Measurements from ENCODE around the gene SMAGP. TPM values are rescaled to one million over a fixed set of nuclear protein-coding genes. Genes with fewer than 3 reads are reported as not detected.

The SMAGP gene
- total and polyA plus RNA-seq, 2 of the 4 experiments (the other 2 are of a cell fraction) = 12.2 to 42.7 TPM

DNA sequence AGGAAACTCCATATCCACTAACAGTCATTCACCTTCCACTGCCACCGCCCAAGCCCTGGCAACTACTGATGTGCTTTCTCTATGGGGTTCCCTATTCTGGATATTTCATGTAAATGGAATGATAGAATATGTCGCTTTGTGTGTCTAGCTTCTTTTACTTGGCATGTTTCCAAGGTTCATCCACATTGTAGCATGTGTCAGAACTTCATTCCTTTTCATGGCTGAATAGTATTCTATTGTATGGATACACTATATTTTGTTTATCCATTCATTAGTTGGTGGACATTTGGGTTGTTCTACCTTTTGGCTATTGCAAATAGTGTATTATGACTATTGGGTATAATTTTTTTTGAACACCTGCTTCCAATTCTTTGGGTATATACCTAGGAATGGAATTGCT lies 61.0 kb downstream of the SMAGP start:
- no peak for ATAC-seq (ENCODE audit: low read depth)
- Histone ChIP-seq H4K20me1 (ENCODE audit: insufficient read depth, low read length) (no peaks in the 10 kb centered on the region), H3K9me3 (ENCODE audit: control insufficient read depth, insufficient read depth, low read length) (peaks cover 4% of the 10 kb centered on the region; the same call in 1 of the 2 replicates), H3K4me2 (ENCODE audit: low read depth, low read length) (no peak overlapping the region), H3K79me1 (ENCODE audit: low read depth in 1 of 2, low read length in 2 of 2) (peaks cover 0 to 9% of the 10 kb centered on the region in 2 experiments; a peak in 2 of 4 replicates), H4K5ac (ENCODE audit: low read depth, low read length) (no peak overlapping the region), H2AK5ac (ENCODE audit: low read depth, low read length) (no peak overlapping the region), H4K8ac (ENCODE audit: low read depth in 2 of 2, low read length in 2 of 2) (no peak overlapping the region), H3K36me3 (ENCODE audit: control insufficient read depth, insufficient read depth, low read length) (peaks cover 8% of the 10 kb centered on the region), H2AFZ (replicated peaks; ENCODE audit: low read length, poor library complexity) (no peak overlapping the region), H3K4me1 (ENCODE audit: control insufficient read depth, insufficient read depth, low read length) (no peaks in the 10 kb centered on the region; the same call in 1 of the 2 replicates), H3K4me3 (ENCODE audit: insufficient read depth, low read depth, low read length) (no peak overlapping the region), H3K9me1 (ENCODE audit: insufficient read depth, low read length) (peaks cover 2% of the 10 kb centered on the region; the same call in 1 of the 2 replicates), H2AK9ac (replicated peaks; ENCODE audit: low read depth, low read length, poor library complexity) (no peak overlapping the region), H3K18ac (ENCODE audit: low read depth, low read length) (no peak overlapping the region), H3K27ac (ENCODE audit: insufficient read depth, low read length) (no peak overlapping the region), H2BK20ac (ENCODE audit: low read depth, low read length) (no peak overlapping the region), H2BK5ac (ENCODE audit: low read depth, low read length, poor library complexity, severe bottlenecking) (no peak overlapping the region), H4K91ac (ENCODE audit: insufficient read depth, low read depth, low read length) (no peak overlapping the region), H3K9ac (ENCODE audit: low read depth, low read length) (no peak overlapping the region), H2BK120ac (ENCODE audit: low read depth, low read length) (no peak overlapping the region), H3K27me3 (ENCODE audit: control insufficient read depth, insufficient read depth, low read length) (no peaks in the 10 kb centered on the region), H3K4ac (ENCODE audit: low read depth, low read length) (no peak overlapping the region), H3K56ac (ENCODE audit: extremely low read depth, insufficient read depth, low read length) (no peak overlapping the region), H3K14ac (replicated peaks; ENCODE audit: low read depth, low read length) (no peak overlapping the region), H3K23ac (ENCODE audit: low read depth, low read length) (no peak overlapping the region), H2BK15ac (ENCODE audit: low read depth, low read length) (no peak overlapping the region)
- in situ Hi-C loops (cut with MboI; ENCODE audit: low sequenced_read_pairs) (no loop called here), intact Hi-C loops (cut with micrococcal nuclease) (no loop called here), dilution Hi-C loops (cut with HindIII; ENCODE audit: low sequenced_read_pairs, unreplicated experiment) (no loop called here)
- no peak for TF ChIP-seq RAD21 (IDR thresholded peaks at IDR 0.05; ENCODE audit: low read length)
- TF ChIP-seq MAZ (IDR thresholded peaks at IDR 0.05; ENCODE audit: borderline replicate concordance, low read depth, low read length) = no peak
- no peak for TF ChIP-seq ELK1 (IDR thresholded peaks at IDR 0.05; ENCODE audit: borderline replicate concordance, low read depth, low read length)
- no peak for TF ChIP-seq FOS (IDR thresholded peaks at IDR 0.05; ENCODE audit: low read depth, low read length)
- no peak for TF ChIP-seq BHLHE40 (IDR thresholded peaks at IDR 0.05; ENCODE audit: low read depth, low read length)
- no peak for TF ChIP-seq USF2 (IDR thresholded peaks at IDR 0.05; ENCODE audit: low read depth, low read length)
- no peak for TF ChIP-seq NFE2L2 (IDR thresholded peaks at IDR 0.05; ENCODE audit: low read depth, low read length)
- TF ChIP-seq RFX5 (IDR thresholded peaks at IDR 0.05; ENCODE audit: low read depth, low read length) = no peak
- TF ChIP-seq CTCF (conservative IDR thresholded peaks at IDR 0.05; ENCODE audit: low read depth, low read length) = no peak
- no peak for TF ChIP-seq MAFK (IDR thresholded peaks at IDR 0.05; ENCODE audit: low read depth, low read length)
- no peak for TF ChIP-seq MXI1 (IDR thresholded peaks at IDR 0.05; ENCODE audit: borderline replicate concordance, low read depth, low read length)
- TF ChIP-seq SMC3 (IDR thresholded peaks at IDR 0.05; ENCODE audit: low read depth, low read length) = no peak
- TF ChIP-seq RCOR1 (IDR thresholded peaks at IDR 0.05; ENCODE audit: insufficient replicate concordance, low read length) = no peak
- no peak for TF ChIP-seq POLR2A (IDR thresholded peaks at IDR 0.05; ENCODE audit: low read depth, low read length)
- TF ChIP-seq CHD1 (IDR thresholded peaks at IDR 0.05; ENCODE audit: low read depth, low read length) = no peak
- TF ChIP-seq CEBPB (IDR thresholded peaks at IDR 0.05; ENCODE audit: low read depth, low read length) = no peak
- WGBS, 2 experiments (ENCODE audit: extremely low coverage in 2 of 2, insufficient read length in 1 of 2) = no CpG with 5 or more reads among the region's 2 CpGs
- POLR2A ChIA-PET (ENCODE audit: unreplicated experiment) = no interaction called here
- CTCF ChIA-PET = no interaction called here
- no TSS peak for BruUV-seq (replicated peaks)
- no peak for DNase-seq

All from IMR-90 (cell line).